Lung (tissue), 12 donors: Measurements from ENCODE around the gene ZNF614. TPM values are rescaled to one million over a fixed set of nuclear protein-coding genes. Genes with fewer than 3 reads are reported as not detected.
A peak's percentile ranks its signal among the peaks of the same experiment; 100 is the strongest.

Experiments used
- ATAC-seq: fragments of 200-7000 bp; cut with Tn5 transposase; one replicate; pipeline ENCODE4 v1.9.1; 2020; ENCODE audit warnings: moderate number of reproducible peaks; ENCODE audit not compliant: insufficient read depth, low FRiP score
- DNase-seq, 3 donors: peaks; one replicate each; pipeline ENCODE4 v3.0.0-alpha.2; 2013 to 2017
- H3K27ac ChIP-seq, 2 donors: one replicate each; pipeline ENCODE4 v1.5.1; 2013; ENCODE audit warnings: mild to moderate bottlenecking in 2 of 2, moderate library complexity in 2 of 2, control low read depth in 1 of 2, inconsistent platforms in 1 of 2, low read depth in 1 of 2, low read length in 1 of 2
- H3K27me3 ChIP-seq, 3 donors: one replicate each; pipeline ENCODE4 v1.5.1; 2013; ENCODE audit warnings: low read length in 2 of 3; ENCODE audit not compliant: control insufficient read depth in 3 of 3, insufficient read depth in 3 of 3
- H3K36me3 ChIP-seq, 4 donors: one replicate each; pipeline ENCODE4 v1.5.1; 2013; ENCODE audit warnings: low read length in 4 of 4, mild to moderate bottlenecking in 1 of 4, moderate library complexity in 1 of 4; ENCODE audit not compliant: control insufficient read depth in 4 of 4, insufficient read depth in 4 of 4
- H3K4me1 ChIP-seq, 5 donors: one replicate each; pipeline ENCODE4 v1.5.1; 2013; ENCODE audit warnings: low read length in 5 of 5, mild to moderate bottlenecking in 2 of 5, moderate library complexity in 1 of 5; ENCODE audit not compliant: control insufficient read depth in 5 of 5, insufficient read depth in 5 of 5
- H3K4me3 ChIP-seq: one replicate; pipeline ENCODE4 v1.5.1; 2013; ENCODE audit warnings: mild to moderate bottlenecking, control low read depth, moderate library complexity
- H3K9ac ChIP-seq, 2 donors: one replicate each; pipeline ENCODE4 v1.5.1; 2013; ENCODE audit warnings: low read length in 2 of 2, control low read depth in 1 of 2; ENCODE audit not compliant: insufficient read depth in 1 of 2
- H3K9me3 ChIP-seq, 4 donors: one replicate each; pipeline ENCODE4 v1.5.1; 2013; ENCODE audit warnings: low read length in 3 of 4, mild to moderate bottlenecking in 1 of 4, moderate library complexity in 1 of 4; ENCODE audit not compliant: control insufficient read depth in 4 of 4, insufficient read depth in 3 of 4
- WGBS, 2 donors: extraction: QIAGEN DNeasy Blood & Tissue Kit; methylation state at CpG; one replicate each; pipeline ENCODE4 v1.1.7; 2013; 5-methylcytosine and 5-hydroxymethylcytosine counted together
- polyA plus RNA-seq, 2 donors: library from polyadenylated mRNA; stranded (reverse); fragments of 200-250 nt; gene quantifications; one replicate each; pipeline ENCODE4 v1.2.1, GENCODE V29; 2013
- total RNA-seq, 2 donors: library from RNA; depleted of rRNA in 1 of 2; stranded (reverse); fragments of >200 nt in 1 of 2; gene quantifications; one replicate each; pipeline ENCODE4 v1.2.1, GENCODE V29; 2014 to 2021
- TF ChIP-seq, protein P1 (sequence below): IDR thresholded peaks from 2 replicates; pipeline ENCODE4 v1.5.1; 2012; ENCODE audit warnings: mild to moderate bottlenecking; ENCODE audit errors: control extremely low read depth, extremely low read depth
- donor health status: control.
- donor health status: control.
- donor health status: Bipolar disorder and iron deficiency.
- donor health status: healthy.
- donor health status: DM: yes; HTN: yes; CAD: no.

The ZNF614 gene
- total and polyA plus RNA-seq, 4 donors: 3.0 to 15.1 (median 5.2) TPM

GRCh38 chr19:52007451-52007805, 20.8 kb downstream of the ZNF614 start:
- ATAC-seq (no peak), DNase-seq (peak in 1 of 3 donors; percentile 44)
- Histone ChIP-seq H3K4me1 (peaks cover 0 to 8% (median 0%) of the 10 kb centered on the region in 5 donors), H3K36me3 (peaks cover under 1 to 22% (median 10%) of the 10 kb centered on the region in 4 donors), H3K27me3 (no peaks in the 10 kb centered on the region), H3K9me3 (peaks cover 0 to 13% (median 8%) of the 10 kb centered on the region in 4 donors), H3K4me3 (peak overlapping the region; percentile 78), H3K27ac (peak overlapping the region; percentile 88 to 89), H3K9ac (peak overlapping the region; percentile 78 to 96)
- TF ChIP-seq, protein P1, sequence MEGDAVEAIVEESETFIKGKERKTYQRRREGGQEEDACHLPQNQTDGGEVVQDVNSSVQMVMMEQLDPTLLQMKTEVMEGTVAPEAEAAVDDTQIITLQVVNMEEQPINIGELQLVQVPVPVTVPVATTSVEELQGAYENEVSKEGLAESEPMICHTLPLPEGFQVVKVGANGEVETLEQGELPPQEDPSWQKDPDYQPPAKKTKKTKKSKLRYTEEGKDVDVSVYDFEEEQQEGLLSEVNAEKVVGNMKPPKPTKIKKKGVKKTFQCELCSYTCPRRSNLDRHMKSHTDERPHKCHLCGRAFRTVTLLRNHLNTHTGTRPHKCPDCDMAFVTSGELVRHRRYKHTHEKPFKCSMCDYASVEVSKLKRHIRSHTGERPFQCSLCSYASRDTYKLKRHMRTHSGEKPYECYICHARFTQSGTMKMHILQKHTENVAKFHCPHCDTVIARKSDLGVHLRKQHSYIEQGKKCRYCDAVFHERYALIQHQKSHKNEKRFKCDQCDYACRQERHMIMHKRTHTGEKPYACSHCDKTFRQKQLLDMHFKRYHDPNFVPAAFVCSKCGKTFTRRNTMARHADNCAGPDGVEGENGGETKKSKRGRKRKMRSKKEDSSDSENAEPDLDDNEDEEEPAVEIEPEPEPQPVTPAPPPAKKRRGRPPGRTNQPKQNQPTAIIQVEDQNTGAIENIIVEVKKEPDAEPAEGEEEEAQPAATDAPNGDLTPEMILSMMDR: no peak
- WGBS, 2 donors: 7 to 14% methylated on average over 9 of the region's 9 CpGs

DNA sequence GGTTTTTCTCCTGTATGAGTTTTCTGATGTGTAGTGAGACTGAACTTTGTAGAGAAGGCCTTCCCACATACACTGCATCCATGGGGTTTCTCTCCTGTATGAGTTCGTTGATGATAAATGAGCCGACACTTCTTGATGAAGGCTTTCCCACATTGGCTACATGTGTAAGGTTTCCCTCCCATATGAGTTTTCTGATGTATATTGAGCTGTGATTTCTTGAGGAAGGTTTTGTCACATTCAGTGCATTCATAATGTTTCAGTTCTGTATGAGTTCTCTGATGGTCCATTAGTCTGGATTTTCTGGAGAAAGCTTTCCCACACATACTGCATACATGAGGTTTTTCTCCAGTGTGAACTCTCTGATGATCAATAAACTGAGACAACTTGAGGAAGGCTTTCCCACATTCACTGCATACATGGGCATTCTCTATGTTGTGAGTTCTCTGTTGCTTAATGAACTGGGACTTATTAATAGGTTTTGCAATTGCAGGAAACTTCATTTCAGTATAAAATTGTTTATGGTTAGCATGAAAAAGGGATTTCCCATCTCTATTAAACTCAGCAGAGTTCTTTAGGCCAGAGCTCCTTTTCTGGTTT, 34.0 kb downstream of the ZNF614 start:
- peaks cover 41 to 57% (median 47%) of the 10 kb centered on the region in 4 donors for H3K9me3 ChIP-seq
- peaks cover 29 to 69% (median 51%) of the 10 kb centered on the region in 4 donors for H3K36me3 ChIP-seq
- no peak overlapping the region for H3K9ac ChIP-seq

DNA sequence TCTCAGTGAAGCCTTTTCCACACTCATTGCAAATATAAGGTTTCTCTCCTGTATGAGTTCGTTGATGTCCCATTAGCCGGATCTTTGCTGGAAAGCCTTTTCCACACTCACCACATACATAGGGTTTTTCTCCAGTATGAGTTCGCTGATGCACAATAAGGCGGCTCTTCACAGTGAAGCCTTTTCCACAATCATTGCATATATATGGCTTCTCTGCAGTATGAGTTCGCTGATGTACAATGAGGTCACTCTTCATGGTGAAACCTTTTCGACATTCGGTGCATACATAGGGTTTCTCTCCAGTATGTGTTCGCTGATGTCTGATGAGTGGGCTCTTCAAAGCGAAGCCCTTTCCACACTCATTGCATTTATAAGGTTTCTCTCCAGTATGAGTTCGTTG, 34.8 kb downstream of the ZNF614 start:
- no peaks in the 10 kb centered on the region for H3K27me3 ChIP-seq
- DNase-seq (no peak), ATAC-seq (no peak)
- H3K4me3 ChIP-seq: no peak overlapping the region
- no peaks in the 10 kb centered on the region for H3K4me1 ChIP-seq
- H3K36me3 ChIP-seq: peaks cover 27 to 62% (median 46%) of the 10 kb centered on the region in 4 donors
- peaks cover 36 to 59% (median 49%) of the 10 kb centered on the region in 4 donors for H3K9me3 ChIP-seq
- TF ChIP-seq, protein P1: no peak
- H3K27ac ChIP-seq: no peak overlapping the region
- WGBS, 2 donors: 97 to 99% methylated on average over 10 of the region's 10 CpGs
- H3K9ac ChIP-seq: no peak overlapping the region

More for the DNA sequence above, 34.0 kb downstream of the ZNF614 start:
- Histone ChIP-seq H3K4me3 (no peak overlapping the region), H3K4me1 (no peaks in the 10 kb centered on the region), H3K27me3 (no peaks in the 10 kb centered on the region), H3K27ac (no peak overlapping the region)
- no peak for DNase-seq
- 100% methylated on average over 2 of the region's 2 CpGs for WGBS, 2 donors
- TF ChIP-seq, protein P1: no peak
- no peak for ATAC-seq
